Left kidney (tissue), 2 donors: ENCODE measurements around the gene ARCN1. TPM values are rescaled to one million over a fixed set of nuclear protein-coding genes. Genes with fewer than 3 reads are reported as not detected.
A peak's percentile ranks its signal among the peaks of the same experiment; 100 is the strongest.
"Not testable (repeated sequence)": the region's sequence is repeated elsewhere in the genome, so short reads cannot be mapped to it uniquely, and the experiment has no call there.

Source experiments
- DNase-seq: peaks from one replicate; pipeline ENCODE4 v3.0.0-alpha.2; 2013
- polyA plus RNA-seq: library from polyadenylated mRNA; unstranded; fragments of 120-200 nt; gene quantifications from one replicate; pipeline ENCODE4 v1.2.1, GENCODE V29; 2013; ENCODE audit not compliant: insufficient read length

Gene ARCN1
- polyA plus RNA-seq, 1 donor, result 191 TPM

DNA sequence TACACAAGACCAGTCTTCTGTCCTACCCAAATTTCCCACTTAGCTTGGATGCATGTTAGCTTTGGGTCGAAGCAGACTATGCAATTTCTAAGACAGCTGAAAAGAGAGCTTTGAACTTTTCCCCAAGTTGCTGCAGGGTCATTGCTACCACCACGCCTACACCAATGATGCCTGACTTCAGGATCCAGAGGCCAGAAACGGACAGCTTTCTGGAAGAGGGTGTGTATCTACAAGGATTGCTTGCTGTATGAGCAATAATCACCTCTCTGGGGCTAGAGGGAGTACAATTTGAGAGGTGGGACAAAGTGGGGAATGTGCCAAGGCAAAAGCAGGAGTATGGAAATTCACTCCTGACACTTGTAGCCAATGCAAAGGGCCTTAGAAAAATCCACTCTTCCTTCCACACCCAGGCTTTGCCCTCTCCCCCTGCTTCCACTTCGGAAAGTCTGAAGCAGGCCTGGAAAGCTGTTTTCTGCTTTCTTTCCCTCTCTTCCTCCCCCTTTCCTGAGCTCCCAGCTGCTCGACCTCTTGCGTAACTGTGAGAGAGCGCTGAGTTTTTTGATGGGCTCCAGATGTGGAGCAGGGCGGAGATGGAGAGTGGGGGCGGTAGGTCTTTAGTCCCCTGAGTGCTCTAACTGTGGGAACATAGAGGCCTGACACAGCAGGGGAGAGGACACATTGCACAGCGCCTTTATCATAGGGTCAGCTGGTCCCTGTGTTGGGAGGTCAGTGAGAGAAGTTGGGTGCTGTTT, 33.1 kb downstream of the ARCN1 start:
- peak; percentile 88 for DNase-seq

DNA sequence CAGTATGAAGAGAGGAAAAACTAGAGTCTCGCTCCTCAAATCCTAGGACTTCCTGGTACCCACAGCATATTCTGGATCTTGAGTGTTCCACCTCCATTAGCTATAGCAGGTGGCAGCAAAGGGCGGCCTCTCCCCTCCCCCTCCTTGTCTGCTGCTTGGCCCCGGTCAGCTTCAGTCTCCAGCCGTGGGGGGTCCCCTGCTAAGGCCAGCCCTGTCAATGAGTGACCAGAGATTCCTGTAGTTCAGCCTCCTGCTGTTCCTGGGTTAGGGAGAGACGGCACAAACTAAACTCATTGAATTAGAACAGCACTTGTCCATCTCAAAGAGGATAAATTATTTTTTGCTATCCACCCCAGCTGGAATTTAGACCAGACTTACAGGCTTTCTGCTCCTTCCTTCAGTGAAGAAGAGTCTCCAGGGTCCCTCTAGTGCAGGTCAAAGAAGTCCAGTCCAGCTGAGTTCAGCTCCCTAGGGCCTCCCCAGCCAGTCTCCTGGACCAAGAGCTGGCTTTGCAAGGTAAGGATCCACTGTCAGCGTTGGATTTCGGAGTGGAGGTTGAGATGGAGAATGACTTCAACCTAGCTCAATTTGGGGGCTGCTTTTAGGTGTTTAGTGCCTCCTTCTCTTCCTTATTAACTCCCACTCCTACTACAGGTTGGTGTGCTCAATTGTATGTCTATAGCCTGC, 34.1 kb downstream of the ARCN1 start:
- DNase-seq, result no peak

GRCh38 chr11:118606844-118607228, 34.6 kb downstream of the ARCN1 start:
- no peak for DNase-seq

DNA sequence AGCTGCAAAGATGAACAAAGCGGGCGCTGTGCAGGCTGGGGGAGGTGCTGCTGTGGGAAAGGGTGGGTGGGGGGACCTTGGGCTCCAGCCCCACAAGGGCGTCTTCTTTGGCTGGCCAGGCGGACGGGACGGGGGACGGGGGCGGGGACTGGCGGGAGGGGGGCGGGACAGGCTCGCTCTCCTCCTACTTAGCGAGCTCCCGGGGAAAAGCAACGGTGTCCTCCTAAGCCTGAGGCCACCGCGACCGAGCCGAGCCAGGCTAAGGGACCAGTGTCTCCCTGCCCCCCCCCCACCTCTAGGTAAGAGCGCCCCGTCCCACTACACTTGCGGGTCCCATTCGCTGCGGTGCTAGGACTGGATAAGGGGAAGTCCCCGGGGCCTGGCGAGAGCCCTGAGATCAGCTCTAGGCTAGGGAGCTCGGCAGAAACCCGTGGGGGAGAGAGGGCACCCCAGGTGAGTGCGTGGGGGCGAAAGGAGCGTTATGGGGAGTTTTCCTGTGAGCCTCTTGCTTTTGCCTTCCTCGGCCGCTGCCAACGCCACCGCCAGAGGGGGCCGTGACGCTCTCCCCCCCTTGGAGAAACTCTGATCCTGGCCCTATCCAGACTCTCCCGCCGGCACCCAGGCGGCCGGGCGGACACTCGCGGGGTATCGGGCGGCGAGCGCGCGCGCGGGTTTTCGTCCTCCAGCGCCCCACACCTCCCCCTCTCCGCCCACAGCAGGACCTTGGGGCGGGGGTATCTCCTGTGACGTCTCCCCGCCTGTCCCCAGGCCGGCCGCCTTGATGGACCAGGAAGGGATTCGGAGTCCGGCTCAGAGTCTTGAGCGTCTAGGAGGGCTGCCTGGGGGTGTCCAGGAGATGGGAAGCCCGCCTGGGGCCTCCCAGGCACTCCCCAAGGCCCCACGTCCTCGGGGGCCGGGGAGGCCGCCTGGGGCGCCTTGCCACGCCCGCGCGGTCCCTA, 35.5 kb downstream of the ARCN1 start, which contains the start of gene PHLDB1:
PHLDB1 (plus strand) TSS at position 215 of the 959 bp plus-strand sequence. CDS start 6,222 bp downstream, outside the sequence.
- DNase-seq, result no peak

GRCh38 chr11:118608360-118609227, 36.4 kb downstream of the ARCN1 start:
- DNase-seq, result no peak

DNA sequence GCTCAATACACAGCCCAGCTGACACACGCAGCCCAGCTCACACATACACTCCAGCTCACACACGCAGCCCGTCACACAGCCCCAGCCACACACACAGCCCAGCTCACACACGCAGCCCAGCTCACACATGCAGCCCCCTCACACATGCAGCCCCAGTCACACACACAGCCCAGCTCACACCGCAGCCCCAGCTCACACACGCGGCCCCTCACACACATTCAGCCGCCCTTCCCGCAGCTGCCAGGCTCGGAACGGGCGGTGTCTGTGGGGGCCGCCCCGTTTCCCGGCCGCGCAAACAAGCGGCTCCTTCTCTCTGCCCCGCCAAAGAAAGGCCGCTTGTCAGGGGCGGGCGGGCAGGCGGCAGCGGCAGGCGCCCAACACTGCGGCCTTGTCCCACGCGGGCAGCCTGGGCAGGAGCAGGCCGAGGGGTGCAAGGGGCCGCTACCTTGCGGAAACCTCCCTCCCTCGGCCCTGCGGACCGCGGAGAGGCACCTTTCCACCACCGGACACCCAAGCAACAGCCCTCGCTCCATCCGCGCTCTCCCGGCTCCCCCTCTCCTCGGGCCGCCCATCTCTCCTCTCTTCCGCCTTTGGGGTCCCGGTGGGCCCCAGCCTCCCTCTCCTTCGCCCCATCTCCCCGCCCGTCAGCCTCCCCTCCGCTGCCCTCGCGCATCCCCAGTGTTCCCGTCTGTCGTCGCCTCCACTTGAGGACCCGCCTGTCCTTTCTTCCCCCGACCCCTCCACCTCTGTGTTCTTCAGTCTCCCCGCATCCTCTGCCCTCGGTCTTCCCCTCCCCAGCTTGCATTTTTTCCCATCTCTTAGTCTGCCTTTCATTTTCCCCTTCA, 37.4 kb downstream of the ARCN1 start:
- no peak for DNase-seq

- DNase-seq, result no peak
Observed at GRCh38 chr11:118610225-118610772, 38.1 kb downstream of the ARCN1 start.

- no peak for DNase-seq
Observed at GRCh38 chr11:118610773-118611432, 38.7 kb downstream of the ARCN1 start.

- DNase-seq, result not testable (repeated sequence)
Observed at GRCh38 chr11:118611433-118611795, 39.2 kb downstream of the ARCN1 start.

DNA sequence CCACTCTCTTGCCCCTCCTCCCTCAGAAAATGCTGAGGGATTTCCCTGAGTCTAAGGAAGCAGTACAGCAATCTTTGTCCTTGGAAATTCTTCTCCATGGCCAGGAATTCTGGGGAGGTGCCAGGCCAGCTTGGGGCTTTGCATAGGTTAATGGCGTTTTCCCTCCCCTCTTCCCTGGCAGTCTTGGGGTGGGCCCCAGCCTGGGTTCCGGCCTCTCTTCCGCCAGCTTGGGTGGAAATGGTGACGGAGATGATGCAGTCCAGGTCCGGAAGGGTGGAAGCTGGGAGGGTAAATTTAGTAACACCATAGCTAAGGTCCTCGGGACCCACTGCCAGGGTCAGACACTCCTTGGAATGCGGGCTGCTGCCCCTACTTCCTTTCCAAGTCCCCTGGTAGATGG, 40.2 kb downstream of the ARCN1 start:
- no peak for DNase-seq

DNA sequence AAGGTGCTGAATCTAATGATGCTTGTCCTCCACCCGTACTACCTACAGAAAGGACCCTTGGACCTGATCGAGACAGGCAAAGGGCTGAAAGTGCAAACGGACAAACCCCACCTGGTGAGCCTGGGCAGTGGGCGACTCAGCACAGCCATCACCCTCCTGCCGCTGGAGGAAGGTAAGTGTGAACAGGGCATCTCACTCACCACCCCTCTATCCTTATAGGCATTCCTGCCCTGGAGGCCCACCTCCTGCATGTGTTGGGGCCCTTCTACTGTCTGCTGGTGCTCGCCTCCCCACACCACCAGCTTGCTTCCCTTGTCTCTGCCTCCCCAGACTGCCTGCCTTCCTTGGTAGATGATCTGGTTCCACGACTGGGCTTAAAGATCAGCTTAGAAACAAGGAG, 42.3 kb downstream of the ARCN1 start:
- DNase-seq, result no peak

DNA sequence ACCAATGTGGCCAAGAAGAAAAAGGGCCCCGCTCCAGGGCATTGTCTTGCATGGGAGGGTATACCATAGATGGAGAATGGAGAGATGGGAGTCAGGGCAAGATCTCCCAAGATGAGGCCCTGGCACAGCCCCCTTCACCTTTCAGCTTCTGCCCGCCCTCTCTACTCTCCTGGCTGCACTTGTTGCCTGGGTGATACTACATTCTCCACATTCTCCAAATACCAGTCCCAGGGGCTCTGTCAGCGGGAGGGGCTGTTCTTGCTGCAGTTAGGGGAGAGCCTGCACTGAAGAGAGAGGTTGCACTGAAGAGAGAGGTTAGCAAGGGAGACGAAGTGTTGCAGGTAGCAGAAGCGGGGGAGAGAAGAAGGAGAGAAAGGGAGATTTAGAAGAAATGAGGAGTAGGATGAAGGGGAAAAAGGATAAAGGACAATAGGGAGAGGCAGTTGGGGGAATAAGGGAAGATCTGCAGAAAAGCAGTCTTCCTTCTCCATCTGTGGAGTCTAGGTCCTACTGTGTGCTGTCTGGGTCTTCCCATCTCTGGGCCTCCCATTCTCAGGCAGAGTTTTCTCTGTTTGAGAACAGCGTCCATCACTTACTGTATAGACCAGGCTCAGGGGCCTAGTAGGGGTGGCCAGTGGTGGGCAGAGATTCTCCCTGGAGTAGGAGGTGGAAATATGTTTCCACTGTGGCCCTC, 43.2 kb downstream of the ARCN1 start:
- peak; percentile 78 for DNase-seq

- no peak for DNase-seq
Observed at GRCh38 chr11:118615976-118616371, 43.8 kb downstream of the ARCN1 start.

DNA sequence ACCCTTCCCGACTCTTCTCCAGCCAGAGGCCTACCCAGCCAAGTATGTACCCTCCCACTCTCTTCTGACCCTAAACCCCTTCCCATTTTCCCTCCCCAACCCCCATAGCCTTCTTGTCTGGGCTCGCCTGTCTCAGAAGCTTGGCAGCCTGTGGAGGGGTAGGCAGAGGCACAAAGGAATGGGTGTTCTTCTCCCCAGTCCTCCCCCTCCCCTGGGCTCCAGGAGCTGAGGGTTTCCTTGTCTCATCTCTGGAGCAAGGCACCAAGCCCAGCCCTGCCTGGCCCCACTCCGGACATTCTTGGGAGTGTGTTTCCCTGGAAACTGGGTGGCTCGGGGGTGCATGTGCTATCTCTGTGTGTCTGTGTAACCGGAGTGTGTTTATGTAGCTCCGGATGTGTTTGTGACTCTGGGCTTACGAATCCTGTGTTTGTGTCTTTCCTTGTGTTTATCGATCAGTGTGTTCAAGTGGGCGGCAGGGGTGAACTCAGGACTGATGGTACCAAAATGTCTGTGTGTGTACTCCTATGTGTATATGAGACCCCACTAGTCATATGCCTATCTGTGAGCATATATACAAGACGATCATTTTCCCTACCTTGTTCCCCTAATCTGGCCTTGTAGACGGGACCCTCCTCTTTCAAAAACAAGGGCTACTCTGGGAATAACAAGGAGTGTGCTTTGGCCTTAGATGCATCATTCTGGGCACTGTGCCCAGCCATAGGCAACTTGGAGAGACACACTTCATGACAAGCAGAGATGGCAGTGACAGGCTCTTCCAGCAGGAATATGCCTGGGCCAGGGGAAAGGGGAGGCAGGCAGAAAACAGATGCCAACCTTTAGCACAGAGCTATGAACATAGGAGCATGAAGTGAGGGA, 46.1 kb downstream of the ARCN1 start:
- DNase-seq, result no peak

DNA sequence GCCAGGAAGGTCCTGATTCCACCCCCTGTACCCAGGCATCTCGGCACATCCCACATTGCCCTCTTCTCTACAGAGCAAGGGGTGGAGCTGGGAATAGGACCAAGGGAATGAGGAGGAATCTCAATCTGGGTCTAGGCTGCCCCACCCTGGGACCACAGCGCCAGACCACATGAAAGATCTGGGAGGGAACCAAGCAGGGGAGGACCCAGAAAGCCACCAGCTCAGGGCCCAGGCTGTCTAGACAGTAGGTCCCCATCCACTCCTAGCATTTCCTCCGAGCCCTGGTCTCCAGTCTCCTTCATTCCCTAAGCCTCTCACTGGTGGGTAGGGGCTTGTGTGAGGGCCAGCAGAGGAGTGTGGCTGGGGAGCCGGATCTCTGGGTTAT, 46.8 kb downstream of the ARCN1 start:
- no peak for DNase-seq

DNA sequence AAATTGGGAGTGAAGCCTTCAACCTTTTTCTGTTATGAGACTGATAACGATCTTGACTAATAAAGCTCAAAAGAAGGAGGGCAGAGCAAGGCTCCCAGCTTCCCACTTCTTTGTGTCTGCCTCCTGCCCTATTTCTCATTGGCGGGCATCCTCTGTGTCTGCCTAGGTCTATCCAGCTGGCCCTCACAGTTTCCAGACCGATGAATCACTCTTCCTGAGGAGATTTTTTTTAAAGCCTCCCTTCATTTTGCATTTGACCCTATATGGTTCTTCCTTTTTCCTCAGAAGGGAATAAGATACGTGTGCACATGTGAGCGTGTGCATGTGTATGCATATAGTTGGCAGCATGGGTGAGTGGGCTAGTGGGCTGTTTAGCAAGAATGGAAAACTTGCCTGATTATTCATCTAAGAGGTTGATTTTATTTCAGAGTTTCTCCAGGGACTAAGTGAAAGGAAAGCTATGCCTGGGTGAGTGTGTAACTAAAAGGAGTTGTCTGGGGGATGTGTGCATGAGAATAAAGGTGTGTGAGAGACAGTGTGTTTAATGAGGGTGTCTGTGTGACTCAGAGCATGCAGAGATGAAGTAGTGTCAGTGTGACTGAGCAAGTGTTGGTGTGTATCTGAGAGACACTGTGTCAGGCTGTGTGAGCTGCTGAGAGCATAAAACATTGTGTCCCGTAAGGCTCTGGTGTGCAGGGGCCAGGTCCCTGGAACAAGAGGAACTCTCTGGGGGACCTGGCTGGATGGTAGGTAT, 47.4 kb downstream of the ARCN1 start:
- no peak for DNase-seq

- DNase-seq, result no peak
Observed at GRCh38 chr11:118620529-118621070, 48.4 kb downstream of the ARCN1 start.
